Neural cell (in vitro differentiated cells): ENCODE data around the gene SOX5.

Experiments used
- EP300 ChIP-seq: fragments of 450-650 bp; conservative IDR thresholded peaks from 2 replicates; pipeline ENCODE4 v1.6.1; 2014; ENCODE audit warnings: antibody characterized with exemption, mild to moderate bottlenecking, moderate library complexity; ENCODE audit not compliant: poor library complexity, severe bottlenecking
- POLR2AphosphoS5 ChIP-seq: IDR thresholded peaks from 2 replicates; pipeline ENCODE4 v1.6.1; 2012
- TF ChIP-seq, protein P1 (sequence below): fragments of 450-650 bp; IDR thresholded peaks from 2 replicates; pipeline ENCODE4 v1.5.1; 2014; ENCODE audit warnings: antibody characterized with exemption, mild to moderate bottlenecking, moderate library complexity; ENCODE audit not compliant: poor library complexity, severe bottlenecking

GRCh38 chr12:23947395-23947794 is 2.1 kb downstream of the SOX5 start:
- TF ChIP-seq, protein P1, sequence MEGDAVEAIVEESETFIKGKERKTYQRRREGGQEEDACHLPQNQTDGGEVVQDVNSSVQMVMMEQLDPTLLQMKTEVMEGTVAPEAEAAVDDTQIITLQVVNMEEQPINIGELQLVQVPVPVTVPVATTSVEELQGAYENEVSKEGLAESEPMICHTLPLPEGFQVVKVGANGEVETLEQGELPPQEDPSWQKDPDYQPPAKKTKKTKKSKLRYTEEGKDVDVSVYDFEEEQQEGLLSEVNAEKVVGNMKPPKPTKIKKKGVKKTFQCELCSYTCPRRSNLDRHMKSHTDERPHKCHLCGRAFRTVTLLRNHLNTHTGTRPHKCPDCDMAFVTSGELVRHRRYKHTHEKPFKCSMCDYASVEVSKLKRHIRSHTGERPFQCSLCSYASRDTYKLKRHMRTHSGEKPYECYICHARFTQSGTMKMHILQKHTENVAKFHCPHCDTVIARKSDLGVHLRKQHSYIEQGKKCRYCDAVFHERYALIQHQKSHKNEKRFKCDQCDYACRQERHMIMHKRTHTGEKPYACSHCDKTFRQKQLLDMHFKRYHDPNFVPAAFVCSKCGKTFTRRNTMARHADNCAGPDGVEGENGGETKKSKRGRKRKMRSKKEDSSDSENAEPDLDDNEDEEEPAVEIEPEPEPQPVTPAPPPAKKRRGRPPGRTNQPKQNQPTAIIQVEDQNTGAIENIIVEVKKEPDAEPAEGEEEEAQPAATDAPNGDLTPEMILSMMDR = no peak
- TF ChIP-seq EP300 = no peak
- no peak for TF ChIP-seq POLR2AphosphoS5
